Left ventricle myocardium inferior (tissue), 1 donor: ENCODE results near the gene COL21A1. TPM values are rescaled to one million over a fixed set of nuclear protein-coding genes. Genes with fewer than 3 reads are reported as not detected.

Source experiments
- DNase-seq: peaks from one replicate; pipeline ENCODE4 v3.0.0-alpha.2; 2020
- H3K27ac ChIP-seq: fragments of 200-600 bp; replicated peaks from 2 replicates; pipeline ENCODE4 v1.8.0; 2021
- H3K27me3 ChIP-seq: fragments of 200-600 bp; 2 replicates; pipeline ENCODE4 v1.8.0; 2021; ENCODE audit warnings: low read depth
- H3K36me3 ChIP-seq: fragments of 200-600 bp; 2 replicates; pipeline ENCODE4 v1.8.0; 2021
- H3K4me1 ChIP-seq: fragments of 200-600 bp; 2 replicates; pipeline ENCODE4 v1.8.0; 2021
- H3K4me3 ChIP-seq: fragments of 200-600 bp; 2 replicates; pipeline ENCODE4 v1.8.0; 2021; ENCODE audit warnings: mild to moderate bottlenecking, moderate library complexity
- H3K9me3 ChIP-seq: fragments of 200-600 bp; replicated peaks from 2 replicates; pipeline ENCODE4 v1.8.0; 2021
- intact Hi-C: fragments of 100-400 bp; cut with micrococcal nuclease; formaldehyde crosslinking; loops from one replicate; pipeline ENCODE4 v1.11.0; 2022
- total RNA-seq: library from RNA; stranded (reverse); fragmentation: NEBNext Ultra II Directional; extraction: Animal tissue kit (Norgen Biotek cat#: 25700); gene quantifications from one replicate; pipeline ENCODE4 v1.2.1, GENCODE V29; 2021
- TF ChIP-seq, protein P1 (sequence below): fragments of 200-600 bp; IDR thresholded peaks from 2 replicates; pipeline ENCODE4 v1.8.0; 2021; ENCODE audit warnings: antibody characterized with exemption, mild to moderate bottlenecking, borderline replicate concordance
- donor health status: DM: no; HTN: yes; CAD: no; lungs with severe emphysema.

COL21A1 gene
- total RNA-seq, 1 donor from 2014 or later, result 54.3 TPM

DNA sequence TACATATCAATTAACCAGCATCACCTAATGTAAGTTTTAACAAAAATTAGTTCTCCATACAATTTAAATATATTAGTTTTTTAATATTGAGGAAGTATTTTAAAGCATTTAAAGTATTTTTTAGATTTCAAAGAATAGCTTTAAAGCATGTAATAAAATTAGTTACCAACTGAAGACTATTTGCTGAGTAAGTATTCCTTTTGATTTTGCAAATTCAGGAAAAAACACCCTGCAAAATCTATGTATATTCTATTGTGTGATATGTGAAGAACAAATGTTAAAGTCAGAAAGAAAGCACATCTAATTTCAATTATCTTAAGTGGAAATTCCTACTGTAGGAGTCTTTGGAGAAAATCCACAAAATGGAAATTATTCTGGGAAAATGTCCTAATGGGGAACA lies 107.3 kb downstream of the COL21A1 start:
- intact Hi-C loops, result no loop called here
- no peaks in the 10 kb centered on the region for H3K27me3 ChIP-seq
- H3K4me3 ChIP-seq, result no peak overlapping the region
- H3K4me1 ChIP-seq, result no peaks in the 10 kb centered on the region
- no peak for DNase-seq
- no peaks in the 10 kb centered on the region for H3K9me3 ChIP-seq
- H3K36me3 ChIP-seq, result no peaks in the 10 kb centered on the region
- TF ChIP-seq, protein P1, sequence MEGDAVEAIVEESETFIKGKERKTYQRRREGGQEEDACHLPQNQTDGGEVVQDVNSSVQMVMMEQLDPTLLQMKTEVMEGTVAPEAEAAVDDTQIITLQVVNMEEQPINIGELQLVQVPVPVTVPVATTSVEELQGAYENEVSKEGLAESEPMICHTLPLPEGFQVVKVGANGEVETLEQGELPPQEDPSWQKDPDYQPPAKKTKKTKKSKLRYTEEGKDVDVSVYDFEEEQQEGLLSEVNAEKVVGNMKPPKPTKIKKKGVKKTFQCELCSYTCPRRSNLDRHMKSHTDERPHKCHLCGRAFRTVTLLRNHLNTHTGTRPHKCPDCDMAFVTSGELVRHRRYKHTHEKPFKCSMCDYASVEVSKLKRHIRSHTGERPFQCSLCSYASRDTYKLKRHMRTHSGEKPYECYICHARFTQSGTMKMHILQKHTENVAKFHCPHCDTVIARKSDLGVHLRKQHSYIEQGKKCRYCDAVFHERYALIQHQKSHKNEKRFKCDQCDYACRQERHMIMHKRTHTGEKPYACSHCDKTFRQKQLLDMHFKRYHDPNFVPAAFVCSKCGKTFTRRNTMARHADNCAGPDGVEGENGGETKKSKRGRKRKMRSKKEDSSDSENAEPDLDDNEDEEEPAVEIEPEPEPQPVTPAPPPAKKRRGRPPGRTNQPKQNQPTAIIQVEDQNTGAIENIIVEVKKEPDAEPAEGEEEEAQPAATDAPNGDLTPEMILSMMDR, result no peak
- no peak overlapping the region for H3K27ac ChIP-seq

DNA sequence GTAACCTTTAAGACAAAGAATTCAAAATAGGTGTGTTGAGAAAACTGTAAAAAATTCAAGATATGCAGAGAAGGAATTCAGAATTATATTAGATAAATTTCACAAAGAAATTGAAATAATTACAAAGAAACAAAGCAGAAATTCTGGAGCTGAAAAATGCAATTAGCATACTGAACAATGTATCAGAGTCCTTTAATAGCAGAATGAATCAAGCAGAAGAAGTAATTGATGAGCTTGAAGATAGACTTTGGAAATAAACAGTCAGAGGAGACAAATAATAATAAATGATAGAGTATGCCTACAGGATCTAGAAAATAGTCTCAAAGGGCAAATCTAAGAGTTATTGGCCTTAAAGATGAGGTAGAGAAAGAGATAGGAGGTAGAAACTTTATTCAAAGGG lies 131.7 kb downstream of the COL21A1 start:
- intact Hi-C loops, result no loop called here
- H3K27ac ChIP-seq, result no peak overlapping the region
- no peaks in the 10 kb centered on the region for H3K4me1 ChIP-seq
- DNase-seq, result no peak
- H3K4me3 ChIP-seq, result no peak overlapping the region
- peaks cover 11% of the 10 kb centered on the region for H3K36me3 ChIP-seq
- TF ChIP-seq, protein P1, result no peak
- no peaks in the 10 kb centered on the region for H3K27me3 ChIP-seq
- peaks cover 37% of the 10 kb centered on the region for H3K9me3 ChIP-seq

DNA sequence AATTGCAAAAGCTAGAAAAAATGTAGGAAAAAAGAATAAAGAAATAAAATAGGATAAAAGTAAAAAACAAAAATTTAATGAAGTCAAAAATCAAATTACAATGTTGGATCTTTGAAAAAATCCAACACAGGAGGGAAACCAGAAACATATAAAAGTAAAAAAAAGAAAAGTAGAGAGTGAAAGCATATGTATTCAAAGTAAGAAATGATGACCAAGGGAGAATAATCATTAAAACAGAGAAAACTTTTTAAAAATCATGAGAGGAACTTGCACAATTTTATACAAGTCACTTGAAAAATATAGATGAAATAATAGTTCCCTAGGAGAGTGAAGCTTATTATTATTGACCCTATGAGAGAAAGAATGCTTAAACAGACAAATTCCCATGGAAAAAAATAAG lies 138.2 kb downstream of the COL21A1 start:
- H3K36me3 ChIP-seq, result peaks cover 7% of the 10 kb centered on the region
- intact Hi-C loops, result no loop called here
- H3K27ac ChIP-seq, result no peak overlapping the region
- H3K4me1 ChIP-seq, result no peaks in the 10 kb centered on the region
- no peak for DNase-seq
- TF ChIP-seq, protein P1, result no peak
- no peaks in the 10 kb centered on the region for H3K27me3 ChIP-seq
- H3K4me3 ChIP-seq, result no peak overlapping the region
- peaks cover 17% of the 10 kb centered on the region for H3K9me3 ChIP-seq

DNA sequence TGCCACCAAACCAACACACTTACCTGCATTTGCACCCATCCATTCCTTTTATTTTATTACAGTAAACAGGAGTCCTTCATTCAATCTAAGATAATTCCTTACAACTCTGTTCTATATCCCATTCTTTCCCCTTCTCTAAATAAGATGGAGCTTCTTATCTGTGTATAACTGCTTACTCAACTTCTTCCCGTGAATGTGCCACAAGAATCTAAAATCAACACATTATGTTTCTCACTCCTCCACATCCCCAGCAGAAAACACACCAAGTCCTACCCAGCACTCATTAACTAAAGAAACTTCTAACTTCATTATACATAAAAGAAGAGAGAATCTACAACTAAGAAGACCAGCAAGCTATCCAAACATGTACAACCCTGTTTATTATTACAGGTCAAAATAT lies 141.1 kb downstream of the COL21A1 start:
- peaks cover 10% of the 10 kb centered on the region for H3K9me3 ChIP-seq
- no peak overlapping the region for H3K4me3 ChIP-seq
- TF ChIP-seq, protein P1, result no peak
- no peaks in the 10 kb centered on the region for H3K4me1 ChIP-seq
- intact Hi-C loops, result no loop called here
- H3K27me3 ChIP-seq, result no peaks in the 10 kb centered on the region
- DNase-seq, result no peak
- H3K36me3 ChIP-seq, result peaks cover under 1% of the 10 kb centered on the region
- no peak overlapping the region for H3K27ac ChIP-seq

DNA sequence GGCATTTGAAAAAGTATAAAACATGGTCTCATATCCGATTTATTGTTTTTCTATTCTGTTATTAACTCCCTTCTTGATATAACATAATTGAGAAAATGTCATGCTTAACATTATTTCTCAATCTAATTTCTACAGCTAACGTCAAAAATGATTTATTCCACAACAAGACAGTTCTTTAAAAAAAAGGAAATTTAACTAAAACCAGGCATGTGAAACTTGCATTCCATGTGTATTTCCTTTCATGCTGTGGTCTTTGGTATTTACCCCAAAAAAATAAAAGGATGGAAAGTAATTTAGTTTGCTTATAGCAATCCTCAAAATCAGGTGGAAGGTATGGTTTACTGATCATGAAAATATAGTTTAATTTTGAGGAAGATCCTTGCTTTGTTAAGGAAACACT lies 142.8 kb downstream of the COL21A1 start:
- Histone ChIP-seq H3K4me1 (no peaks in the 10 kb centered on the region), H3K36me3 (no peaks in the 10 kb centered on the region), H3K27ac (no peak overlapping the region), H3K9me3 (no peaks in the 10 kb centered on the region), H3K4me3 (no peak overlapping the region), H3K27me3 (no peaks in the 10 kb centered on the region)
- DNase-seq, result no peak
- TF ChIP-seq, protein P1, result no peak
- intact Hi-C loops, result no loop called here

DNA sequence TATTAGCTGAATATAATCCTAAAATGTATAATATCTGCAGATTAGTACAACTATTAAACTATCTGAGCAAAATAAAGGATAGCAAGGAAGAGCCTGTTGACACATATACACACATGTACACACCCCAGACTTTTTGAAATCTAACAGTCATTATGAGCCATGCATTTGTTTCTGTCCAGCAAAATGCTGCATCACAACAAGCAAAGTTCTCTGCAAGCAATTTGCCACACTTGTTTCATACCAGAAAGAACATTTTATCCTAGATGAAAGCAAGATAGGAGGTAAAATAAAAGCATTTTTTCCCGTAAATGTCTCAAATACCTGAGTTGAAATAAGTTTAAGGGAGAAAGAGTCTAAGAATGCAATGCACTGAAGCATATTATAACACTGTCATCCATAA lies 145.2 kb downstream of the COL21A1 start:
- Histone ChIP-seq H3K36me3 (no peaks in the 10 kb centered on the region), H3K27ac (no peak overlapping the region), H3K4me1 (no peaks in the 10 kb centered on the region), H3K4me3 (no peak overlapping the region), H3K27me3 (no peaks in the 10 kb centered on the region), H3K9me3 (peaks cover 5% of the 10 kb centered on the region)
- no peak for DNase-seq
- TF ChIP-seq, protein P1, result no peak
- intact Hi-C loops, result no loop called here
